Esophagus muscularis mucosa (tissue), 4 donors: ENCODE results near the gene SHISA3. TPM values are rescaled to one million over a fixed set of nuclear protein-coding genes. Genes with fewer than 3 reads are reported as not detected.

Experiments used
- DNase-seq: peaks from one replicate; pipeline ENCODE4 v3.0.0-alpha.2; 2017; ENCODE audit errors: extremely low spot score
- H3K27ac ChIP-seq, 4 donors: fragments of 200-600 bp; sonication (generic); replicated peaks in 1 of 4; 1 replicate in 3 of 4; 2 replicates in 1 of 4; pipeline ENCODE4 v1.5.1; 2016 to 2019; ENCODE audit warnings: mild to moderate bottlenecking in 1 of 4
- H3K27me3 ChIP-seq, 4 donors: fragments of 200-600 bp; sonication (generic); one replicate each; pipeline versions ENCODE4 v1.5.1 to v1.6.0; 2016 to 2019
- H3K36me3 ChIP-seq, 4 donors: fragments of 200-600 bp; sonication (generic); one replicate each; pipeline ENCODE4 v1.5.1; 2016 to 2019
- H3K4me1 ChIP-seq, 4 donors: fragments of 200-600 bp; sonication (generic); one replicate each; pipeline ENCODE4 v1.5.1; 2016 to 2019
- H3K4me3 ChIP-seq, 4 donors: fragments of 200-600 bp; sonication (generic); 1 replicate in 2 of 4; 2 replicates in 2 of 4; pipeline ENCODE4 v1.5.1; 2016 to 2019; ENCODE audit warnings: mild to moderate bottlenecking in 4 of 4, moderate library complexity in 1 of 4
- H3K9me3 ChIP-seq, 4 donors: fragments of 200-600 bp; sonication (generic); 1 replicate in 3 of 4; 2 replicates in 1 of 4; pipeline ENCODE4 v1.5.1; 2016 to 2019
- EP300 ChIP-seq: sonication (generic); formaldehyde crosslinking; IDR thresholded peaks from one replicate; pipeline ENCODE4 v1.6.1; 2017; ENCODE audit warnings: antibody characterized with exemption
- POLR2A ChIP-seq: fragments of 450-650 bp; IDR thresholded peaks from one replicate; pipeline ENCODE4 v1.6.1; 2017; ENCODE audit warnings: antibody characterized with exemption, moderate library complexity, mild to moderate bottlenecking, low read depth
- POLR2AphosphoS5 ChIP-seq, 2 donors: sonication (generic); formaldehyde crosslinking; IDR thresholded peaks; one replicate each; pipeline ENCODE4 v1.6.1; 2017; ENCODE audit warnings: antibody characterized with exemption in 2 of 2
- WGBS: methylation state at CpG from one replicate; pipeline ENCODE4 v1.1.5; 2018; 5-methylcytosine and 5-hydroxymethylcytosine counted together
- intact Hi-C: fragments of 100-400 bp; cut with DNase I; formaldehyde crosslinking; loops from one replicate; pipeline ENCODE4 v1.15.1; 2023
- total RNA-seq, 4 donors: library from RNA; depleted of rRNA; stranded (reverse); fragments of >200 nt; gene quantifications; one replicate each; pipeline versions ENCODE4 v1.1.0 to v1.2.1, GENCODE V29; 2016
- TF ChIP-seq, protein P1 (sequence below), 3 experiments: fragments of 200-600 bp in 2 of 3; fragments of 450-650 bp in 1 of 3; sonication (generic) in 2 of 3; IDR thresholded peaks; one replicate each; pipeline ENCODE4 v1.5.1; 2017 to 2019; ENCODE audit warnings: antibody characterized with exemption in 3 of 3, mild to moderate bottlenecking in 2 of 3, moderate library complexity in 1 of 3

Gene SHISA3
- 10 to 100 TPM in 3 of 4 donors, 1 to 10 TPM in 1; 9.1 to 38.6 (median 19.8) TPM for total RNA-seq

DNA sequence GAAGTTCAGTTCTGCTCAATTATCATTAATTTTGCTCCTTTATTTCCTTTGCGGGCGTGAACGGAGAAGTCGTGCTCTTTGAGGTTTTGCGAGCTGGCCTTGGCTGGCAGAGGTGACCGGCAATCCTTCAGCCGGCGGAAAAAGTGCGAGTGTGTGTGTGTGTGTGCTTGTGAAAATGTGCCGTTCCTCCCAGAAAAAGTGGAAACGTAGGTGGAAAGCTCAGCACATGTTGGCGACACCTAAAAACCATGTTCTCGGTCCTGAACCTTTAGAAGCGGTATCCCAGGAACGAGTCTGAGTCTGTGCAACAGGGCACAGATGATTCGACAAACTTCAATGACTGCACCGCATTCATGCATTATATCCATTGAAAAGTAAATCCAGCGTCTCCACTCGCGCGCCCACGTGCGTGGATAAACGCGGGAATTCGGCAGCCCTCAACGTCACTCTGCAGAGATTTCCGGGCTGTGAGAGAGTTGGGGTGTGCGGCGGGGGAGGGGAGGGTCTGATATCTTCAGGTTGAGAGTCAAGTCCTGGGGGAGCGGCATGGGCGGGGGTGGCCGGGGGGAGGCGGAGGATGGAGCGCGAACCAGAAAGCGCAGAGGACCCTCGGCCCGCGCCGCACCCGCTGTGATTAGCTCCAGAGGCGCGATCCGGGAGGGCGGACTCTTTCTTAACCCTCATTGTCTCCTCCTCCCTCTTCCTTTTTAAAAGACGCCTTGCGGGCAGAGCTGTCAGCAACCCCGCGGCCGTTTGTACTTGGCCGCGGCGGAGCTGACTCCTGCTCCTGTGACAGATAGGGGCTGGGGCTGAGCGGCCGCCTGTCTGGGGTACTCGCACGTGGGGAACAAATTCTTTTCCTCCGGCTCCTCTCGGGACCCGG is at the start of gene SHISA3:
TSS of gene SHISA3 (plus strand) at position 737 of the 883 bp plus-strand sequence. CDS start 569 bp downstream, outside the sequence.
- TF ChIP-seq POLR2A: no peak
- TF ChIP-seq, protein P1, sequence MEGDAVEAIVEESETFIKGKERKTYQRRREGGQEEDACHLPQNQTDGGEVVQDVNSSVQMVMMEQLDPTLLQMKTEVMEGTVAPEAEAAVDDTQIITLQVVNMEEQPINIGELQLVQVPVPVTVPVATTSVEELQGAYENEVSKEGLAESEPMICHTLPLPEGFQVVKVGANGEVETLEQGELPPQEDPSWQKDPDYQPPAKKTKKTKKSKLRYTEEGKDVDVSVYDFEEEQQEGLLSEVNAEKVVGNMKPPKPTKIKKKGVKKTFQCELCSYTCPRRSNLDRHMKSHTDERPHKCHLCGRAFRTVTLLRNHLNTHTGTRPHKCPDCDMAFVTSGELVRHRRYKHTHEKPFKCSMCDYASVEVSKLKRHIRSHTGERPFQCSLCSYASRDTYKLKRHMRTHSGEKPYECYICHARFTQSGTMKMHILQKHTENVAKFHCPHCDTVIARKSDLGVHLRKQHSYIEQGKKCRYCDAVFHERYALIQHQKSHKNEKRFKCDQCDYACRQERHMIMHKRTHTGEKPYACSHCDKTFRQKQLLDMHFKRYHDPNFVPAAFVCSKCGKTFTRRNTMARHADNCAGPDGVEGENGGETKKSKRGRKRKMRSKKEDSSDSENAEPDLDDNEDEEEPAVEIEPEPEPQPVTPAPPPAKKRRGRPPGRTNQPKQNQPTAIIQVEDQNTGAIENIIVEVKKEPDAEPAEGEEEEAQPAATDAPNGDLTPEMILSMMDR (IDR thresholded peaks at IDR 0.05): no peak
- no peak for TF ChIP-seq POLR2AphosphoS5 (IDR thresholded peaks at IDR 0.05)
- TF ChIP-seq EP300: no peak
- intact Hi-C loops: loop anchor here (10.0 kb wide), 1 partner anchor 118 kb away; no protein-coding TSS in a partner anchor
- 14% methylated on average over 48 of the region's 61 CpGs for WGBS
- no peaks in the 10 kb centered on the region for H3K9me3 ChIP-seq
- no peak for DNase-seq
- H3K4me3 ChIP-seq: peak within 1 kb of the TSS; percentile 56 to 64 (median 60)
- H3K4me1 ChIP-seq: peaks cover 11 to 31% (median 29%) of the 10 kb centered on the region in 4 donors
- H3K27me3 ChIP-seq: peaks cover 0 to 61% (median 18%) of the 10 kb centered on the region in 4 donors
- H3K27ac ChIP-seq: peak within 1 kb of the TSS; percentile 34 to 76 (median 71)
- H3K36me3 ChIP-seq: no peaks in the 10 kb centered on the region

DNA sequence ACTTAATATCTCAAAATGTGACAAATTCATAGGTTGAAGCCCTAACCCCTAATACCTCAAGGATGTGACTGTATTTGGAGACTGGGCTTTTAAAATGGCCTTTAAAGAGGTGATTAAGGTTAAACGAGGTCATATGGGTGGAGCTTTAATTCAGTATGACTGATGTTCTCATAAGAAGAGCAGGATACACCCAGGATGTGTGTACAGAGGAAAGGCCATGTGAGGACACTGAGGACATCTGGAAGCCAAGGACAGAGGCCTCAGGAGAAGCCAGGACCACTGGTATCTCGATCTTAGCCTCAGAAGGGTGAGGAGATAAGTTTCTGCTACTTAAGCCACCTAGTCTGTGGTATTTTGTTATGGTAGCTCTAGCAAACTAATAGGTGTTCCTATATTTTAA is 49.0 kb upstream of the SHISA3 start:
- H3K27me3 ChIP-seq: no peaks in the 10 kb centered on the region
- intact Hi-C loops: no loop called here
- peaks cover 0 to 5% (median 0%) of the 10 kb centered on the region in 4 donors for H3K4me1 ChIP-seq
- no peak overlapping the region for H3K27ac ChIP-seq
- H3K36me3 ChIP-seq: no peaks in the 10 kb centered on the region
- H3K4me3 ChIP-seq: no peak overlapping the region
- no peak for TF ChIP-seq POLR2A
- TF ChIP-seq EP300: no peak
- no peak for TF ChIP-seq POLR2AphosphoS5 (IDR thresholded peaks at IDR 0.05)
- TF ChIP-seq, protein P1 (IDR thresholded peaks at IDR 0.05): no peak
- no peaks in the 10 kb centered on the region for H3K9me3 ChIP-seq
- 73% methylated on average over 2 of the region's 2 CpGs for WGBS
- DNase-seq: no peak

DNA sequence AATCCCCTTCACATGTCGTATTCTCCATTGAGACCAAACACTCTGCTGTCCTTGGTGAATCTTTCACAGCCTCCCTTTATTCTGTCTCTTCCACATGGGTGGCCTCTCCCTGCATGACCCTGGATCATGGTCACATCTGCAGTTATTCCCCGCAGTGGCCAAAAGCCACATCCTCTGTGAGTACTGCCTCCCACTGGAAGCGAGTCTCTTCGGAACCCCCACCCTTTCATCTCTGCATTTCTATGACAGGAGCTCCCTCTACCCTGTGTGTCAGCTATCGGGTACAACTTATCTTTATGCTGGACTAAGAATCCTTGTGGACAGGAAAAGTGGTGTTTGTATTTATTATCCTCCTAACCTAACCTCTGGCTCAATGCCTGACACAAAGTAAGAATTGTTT is 48.6 kb upstream of the SHISA3 start:
- intact Hi-C loops: no loop called here
- Histone ChIP-seq H3K4me1 (peaks cover 0 to 5% (median 0%) of the 10 kb centered on the region in 4 donors), H3K9me3 (no peaks in the 10 kb centered on the region), H3K36me3 (no peaks in the 10 kb centered on the region), H3K4me3 (no peak overlapping the region), H3K27me3 (no peaks in the 10 kb centered on the region), H3K27ac (no peak overlapping the region)
- DNase-seq: no peak
- WGBS: 81% methylated on average over 5 of the region's 5 CpGs
- no peak for TF ChIP-seq POLR2AphosphoS5 (IDR thresholded peaks at IDR 0.05)
- TF ChIP-seq, protein P1 (IDR thresholded peaks at IDR 0.05): no peak
- no peak for TF ChIP-seq POLR2A
- TF ChIP-seq EP300: no peak

DNA sequence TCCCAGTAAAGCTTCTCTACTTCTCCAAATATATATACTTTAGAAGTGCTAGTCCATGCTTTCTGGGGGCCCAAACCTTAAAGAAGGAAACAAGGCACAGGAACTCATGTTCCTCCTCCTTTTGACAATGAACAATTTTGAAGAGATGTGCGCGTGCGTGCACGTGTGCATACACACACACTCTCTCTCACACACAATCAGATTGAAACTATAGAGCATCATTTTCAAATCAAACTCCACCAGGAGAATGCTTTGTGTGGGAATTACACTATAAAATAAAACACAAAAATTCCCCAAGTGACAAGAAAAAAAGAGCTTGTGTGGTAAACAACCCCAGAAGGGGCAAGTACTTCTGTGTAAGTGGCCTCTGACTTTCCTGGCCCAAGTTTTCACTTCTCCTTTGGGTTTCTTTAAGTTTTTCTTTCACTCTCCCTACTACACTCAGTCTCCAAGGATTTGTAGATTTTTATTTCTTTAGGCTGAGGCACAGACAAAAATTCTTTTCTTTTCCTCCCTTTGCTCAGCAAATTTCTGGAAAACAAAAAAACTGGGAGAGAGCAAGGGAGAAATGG is 46.6 kb upstream of the SHISA3 start:
- Histone ChIP-seq H3K9me3 (no peaks in the 10 kb centered on the region), H3K27me3 (no peaks in the 10 kb centered on the region), H3K36me3 (no peaks in the 10 kb centered on the region), H3K4me3 (no peak overlapping the region), H3K27ac (no peak overlapping the region), H3K4me1 (peaks cover 0 to 5% (median 0%) of the 10 kb centered on the region in 4 donors)
- WGBS: 93% methylated on average over 4 of the region's 4 CpGs
- TF ChIP-seq POLR2AphosphoS5 (IDR thresholded peaks at IDR 0.05) (no peak), POLR2A (no peak), EP300 (no peak)
- TF ChIP-seq, protein P1 (IDR thresholded peaks at IDR 0.05): no peak
- intact Hi-C loops: no loop called here
- no peak for DNase-seq
